ENCODE data around the gene SLC29A2. TPM values are rescaled to one million over a fixed set of nuclear protein-coding genes. Genes with fewer than 3 reads are reported as not detected.
A peak's percentile ranks its signal among the peaks of the same experiment; 100 is the strongest.

SLC29A2 gene
- total RNA-seq, 1 donor: under 0.01 TPM

DNA sequence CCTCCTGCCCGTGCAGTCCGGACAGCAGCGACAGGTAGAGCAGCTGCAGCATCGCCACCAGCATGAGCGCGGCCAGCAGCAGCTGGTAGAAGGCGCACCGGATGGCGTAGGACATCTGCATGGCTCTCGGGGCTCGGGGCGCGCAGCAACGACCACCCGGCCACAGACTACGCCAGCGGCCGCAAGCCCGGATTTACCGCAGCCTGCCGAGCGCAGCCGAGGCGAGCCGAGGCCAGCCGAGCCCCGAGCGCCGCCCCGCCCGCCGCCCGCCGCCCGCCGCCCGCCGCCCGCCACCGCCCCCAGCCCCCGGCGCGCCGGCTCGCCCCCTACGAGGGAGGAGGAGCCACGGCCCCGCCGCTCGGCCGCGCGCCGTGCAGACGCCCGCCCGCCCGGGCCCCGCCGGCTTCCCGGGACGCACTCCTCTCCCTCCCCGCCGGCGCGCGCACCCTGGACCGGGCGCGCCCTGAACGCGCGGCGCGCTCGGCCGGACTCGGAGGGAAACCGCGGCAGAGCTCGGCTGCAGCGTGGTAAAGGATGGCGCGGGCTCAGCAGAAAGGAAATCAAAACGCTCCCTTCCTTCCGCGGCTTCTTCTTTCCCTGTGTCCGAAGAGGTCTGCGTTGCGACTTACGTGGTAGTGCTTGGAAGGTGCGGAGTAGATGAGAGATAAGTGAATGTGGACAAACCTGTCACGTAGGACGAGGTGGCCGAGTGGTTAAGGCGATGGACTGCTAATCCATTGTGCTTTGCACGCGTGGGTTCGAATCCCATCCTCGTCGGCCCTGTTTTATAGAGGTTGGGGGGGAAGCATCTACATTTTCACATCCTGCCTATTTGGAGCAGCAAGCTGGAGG is 23.9 kb downstream of the SLC29A2 start, which contains the start of gene B4GAT1:
B4GAT1 (minus strand) TSS at position 205 of the 852 bp plus-strand sequence; CDS start at position 121, 84 bp downstream.
- H3K27me3 ChIP-seq (ENCODE audit: insufficient read depth, low read length): no peaks in the 10 kb centered on the region
- TF ChIP-seq, protein P1, sequence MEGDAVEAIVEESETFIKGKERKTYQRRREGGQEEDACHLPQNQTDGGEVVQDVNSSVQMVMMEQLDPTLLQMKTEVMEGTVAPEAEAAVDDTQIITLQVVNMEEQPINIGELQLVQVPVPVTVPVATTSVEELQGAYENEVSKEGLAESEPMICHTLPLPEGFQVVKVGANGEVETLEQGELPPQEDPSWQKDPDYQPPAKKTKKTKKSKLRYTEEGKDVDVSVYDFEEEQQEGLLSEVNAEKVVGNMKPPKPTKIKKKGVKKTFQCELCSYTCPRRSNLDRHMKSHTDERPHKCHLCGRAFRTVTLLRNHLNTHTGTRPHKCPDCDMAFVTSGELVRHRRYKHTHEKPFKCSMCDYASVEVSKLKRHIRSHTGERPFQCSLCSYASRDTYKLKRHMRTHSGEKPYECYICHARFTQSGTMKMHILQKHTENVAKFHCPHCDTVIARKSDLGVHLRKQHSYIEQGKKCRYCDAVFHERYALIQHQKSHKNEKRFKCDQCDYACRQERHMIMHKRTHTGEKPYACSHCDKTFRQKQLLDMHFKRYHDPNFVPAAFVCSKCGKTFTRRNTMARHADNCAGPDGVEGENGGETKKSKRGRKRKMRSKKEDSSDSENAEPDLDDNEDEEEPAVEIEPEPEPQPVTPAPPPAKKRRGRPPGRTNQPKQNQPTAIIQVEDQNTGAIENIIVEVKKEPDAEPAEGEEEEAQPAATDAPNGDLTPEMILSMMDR (IDR thresholded peaks at IDR 0.05; ENCODE audit: extremely low read depth, low read depth, low read length): no peak
- peaks cover 3% of the 10 kb centered on the region for H3K36me3 ChIP-seq (ENCODE audit: insufficient read depth, low read length)
- peak within 1 kb of the TSS; percentile 90 for H3K4me2 ChIP-seq (ENCODE audit: insufficient read depth, low read length)
- DNase-seq (ENCODE audit: insufficient read length, low spot score, missing footprints): peak; percentile 95
- peaks cover 29% of the 10 kb centered on the region for H3K79me2 ChIP-seq (ENCODE audit: insufficient read depth, low read length)
- peak within 1 kb of the TSS; percentile 95 for H2AFZ ChIP-seq (ENCODE audit: low read length)
- peaks cover 30% of the 10 kb centered on the region for H3K4me1 ChIP-seq (ENCODE audit: insufficient read depth, low read length)
- peak within 1 kb of the TSS; percentile 61 for H3K27ac ChIP-seq (ENCODE audit: low read depth, low read length)
- no peaks in the 10 kb centered on the region for H3K9me3 ChIP-seq (ENCODE audit: low read depth, low read length)
- peak within 1 kb of the TSS; percentile 90 for H3K4me3 ChIP-seq (ENCODE audit: insufficient read depth, low read length)
- H4K20me1 ChIP-seq (ENCODE audit: insufficient read depth, low read length): peaks cover 5% of the 10 kb centered on the region

DNA sequence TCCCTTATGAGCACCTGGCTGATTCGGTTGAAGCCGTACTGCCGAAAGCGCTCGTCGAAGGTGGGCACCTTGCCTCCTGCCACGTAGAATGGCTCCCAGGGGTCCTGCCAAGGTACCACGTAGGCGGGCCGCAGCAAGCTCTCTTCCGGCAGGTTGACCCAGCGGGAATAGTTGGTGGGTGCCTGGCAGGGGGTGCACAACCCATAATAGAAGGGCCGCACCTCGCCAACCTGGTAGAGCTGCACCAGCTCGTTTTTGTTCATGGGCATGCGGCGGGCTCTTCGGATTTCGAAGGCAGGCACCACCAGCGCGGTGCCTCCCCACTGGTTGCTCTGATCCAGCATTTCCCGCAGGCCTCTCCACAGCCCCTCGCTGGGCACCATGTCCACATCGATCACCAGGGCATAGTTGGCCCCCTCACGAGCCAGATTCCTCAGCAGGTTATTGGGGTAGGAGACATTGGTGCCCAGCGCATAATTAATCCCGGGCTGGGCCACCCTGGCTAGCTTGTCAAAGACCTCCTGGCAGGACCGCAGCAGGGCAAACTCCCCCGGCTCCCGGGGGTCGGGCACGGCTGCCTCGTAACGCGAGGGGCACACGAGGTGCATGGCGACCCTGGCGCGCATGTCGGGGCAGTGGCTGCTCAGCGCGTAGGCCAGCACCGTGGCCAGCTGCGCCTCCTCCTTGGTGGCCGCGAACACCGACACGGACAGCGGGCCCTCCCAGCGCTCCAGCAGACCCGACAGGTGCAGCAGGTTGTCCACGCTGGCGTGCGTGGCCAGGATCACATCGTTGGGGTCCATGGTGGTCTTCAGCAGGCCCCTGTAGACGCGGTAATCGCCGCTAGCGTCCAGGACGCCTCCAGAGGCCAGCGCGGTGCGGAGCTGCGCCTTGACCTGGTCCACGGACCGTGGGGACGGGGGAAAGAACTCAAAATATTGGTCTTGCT is 24.8 kb downstream of the SLC29A2 start:
- H3K27me3 ChIP-seq (ENCODE audit: insufficient read depth, low read length): no peaks in the 10 kb centered on the region
- peak overlapping the region; percentile 90 for H3K4me3 ChIP-seq (ENCODE audit: insufficient read depth, low read length)
- H3K4me1 ChIP-seq (ENCODE audit: insufficient read depth, low read length): peaks cover 30% of the 10 kb centered on the region
- H2AFZ ChIP-seq (ENCODE audit: low read length): peak overlapping the region; percentile 95
- peak; percentile 38 for DNase-seq (ENCODE audit: insufficient read length, low spot score, missing footprints)
- H3K27ac ChIP-seq (ENCODE audit: low read depth, low read length): peak overlapping the region; percentile 61
- no peaks in the 10 kb centered on the region for H3K9me3 ChIP-seq (ENCODE audit: low read depth, low read length)
- H3K4me2 ChIP-seq (ENCODE audit: insufficient read depth, low read length): peak overlapping the region; percentile 90
- H3K36me3 ChIP-seq (ENCODE audit: insufficient read depth, low read length): peaks cover 10% of the 10 kb centered on the region
- H3K79me2 ChIP-seq (ENCODE audit: insufficient read depth, low read length): peaks cover 36% of the 10 kb centered on the region
- TF ChIP-seq, protein P1 (IDR thresholded peaks at IDR 0.05; ENCODE audit: extremely low read depth, low read depth, low read length): no peak
- peaks cover 6% of the 10 kb centered on the region for H4K20me1 ChIP-seq (ENCODE audit: insufficient read depth, low read length)

DNA sequence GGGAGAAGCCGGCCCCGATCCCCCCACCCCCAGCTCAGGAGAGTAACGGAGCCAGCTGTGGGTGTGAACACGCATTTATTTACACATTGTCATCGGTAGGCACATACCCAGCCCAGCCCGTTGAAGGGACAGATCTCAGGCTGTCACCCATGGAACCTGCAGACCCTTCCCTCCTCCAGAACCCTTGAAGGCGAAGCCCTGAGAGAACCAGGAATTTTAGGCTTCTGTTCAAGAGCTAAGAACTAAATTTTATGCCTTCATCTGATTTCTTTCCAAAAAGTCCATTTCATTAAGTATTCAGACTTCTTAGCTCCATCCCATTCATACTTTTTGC is 26.3 kb downstream of the SLC29A2 start:
- peaks cover 7% of the 10 kb centered on the region for H4K20me1 ChIP-seq (ENCODE audit: insufficient read depth, low read length)
- TF ChIP-seq, protein P1 (IDR thresholded peaks at IDR 0.05; ENCODE audit: extremely low read depth, low read depth, low read length): no peak
- H3K27ac ChIP-seq (ENCODE audit: low read depth, low read length): peak overlapping the region; percentile 84
- peaks cover 24% of the 10 kb centered on the region for H3K36me3 ChIP-seq (ENCODE audit: insufficient read depth, low read length)
- no peaks in the 10 kb centered on the region for H3K27me3 ChIP-seq (ENCODE audit: insufficient read depth, low read length)
- H3K4me3 ChIP-seq (ENCODE audit: insufficient read depth, low read length): peak overlapping the region; percentile 95
- no peak for DNase-seq (ENCODE audit: insufficient read length, low spot score, missing footprints)
- H3K4me1 ChIP-seq (ENCODE audit: insufficient read depth, low read length): peaks cover 30% of the 10 kb centered on the region
- H2AFZ ChIP-seq (ENCODE audit: low read length): peak overlapping the region; percentile 75
- peak overlapping the region; percentile 90 for H3K4me2 ChIP-seq (ENCODE audit: insufficient read depth, low read length)
- no peaks in the 10 kb centered on the region for H3K9me3 ChIP-seq (ENCODE audit: low read depth, low read length)
- peaks cover 40% of the 10 kb centered on the region for H3K79me2 ChIP-seq (ENCODE audit: insufficient read depth, low read length)
